Brain pericyte (primary cell): ENCODE results near the gene POLN.
"Not testable (repeated sequence)": the region's sequence is repeated elsewhere in the genome, so short reads cannot be mapped to it uniquely, and the experiment has no call there.

Experiments used
- DNase-seq: peaks from one replicate; pipeline ENCODE4 v3.0.0-alpha.2; 2012; ENCODE audit warnings: low read depth, low spot score

POLN gene

GRCh38 chr4:2166253-2166652 is 75.7 kb downstream of the POLN start:
- DNase-seq = no peak

GRCh38 chr4:2165391-2165790 is 76.5 kb downstream of the POLN start:
- DNase-seq = no peak

GRCh38 chr4:2163311-2163821 is 78.6 kb downstream of the POLN start:
- no peak for DNase-seq

- DNase-seq = not testable (repeated sequence)
Observed at GRCh38 chr4:2161092-2161703, 80.7 kb downstream of the POLN start.

- DNase-seq = no peak
Observed at GRCh38 chr4:2159931-2160330, 82.0 kb downstream of the POLN start.

- DNase-seq = no peak
Observed at GRCh38 chr4:2155246-2155645, 86.7 kb downstream of the POLN start.

- no peak for DNase-seq
Observed at GRCh38 chr4:2154215-2154740, 87.6 kb downstream of the POLN start.

GRCh38 chr4:2151544-2151943 is 90.4 kb downstream of the POLN start:
- no peak for DNase-seq

GRCh38 chr4:2150076-2150475 is 91.8 kb downstream of the POLN start:
- DNase-seq = no peak

- no peak for DNase-seq
Observed at GRCh38 chr4:2142630-2143427, 99.1 kb downstream of the POLN start.

- DNase-seq = no peak
Observed at GRCh38 chr4:2141762-2142451, 100.0 kb downstream of the POLN start.

- DNase-seq = no peak
Observed at GRCh38 chr4:2141022-2141761, 100.7 kb downstream of the POLN start.

GRCh38 chr4:2138846-2139500 is 102.9 kb downstream of the POLN start:
- DNase-seq = no peak

GRCh38 chr4:2136726-2137125 is 105.2 kb downstream of the POLN start:
- DNase-seq = no peak

GRCh38 chr4:2135083-2135482 is 106.8 kb downstream of the POLN start:
- peak; percentile 41 for DNase-seq

GRCh38 chr4:2132438-2132837 is 109.5 kb downstream of the POLN start:
- no peak for DNase-seq

GRCh38 chr4:2127609-2128332 is 114.2 kb downstream of the POLN start:
- DNase-seq = no peak

GRCh38 chr4:2126309-2127043 is 115.4 kb downstream of the POLN start:
- DNase-seq = no peak

GRCh38 chr4:2125831-2126230 is 116.1 kb downstream of the POLN start:
- DNase-seq = no peak

- no peak for DNase-seq
Observed at GRCh38 chr4:2125023-2125422, 116.9 kb downstream of the POLN start.
